GM23248 (cell line): ENCODE measurements around the gene SMURF2. TPM values are rescaled to one million over a fixed set of nuclear protein-coding genes. Genes with fewer than 3 reads are reported as not detected.

Experiments
- DNase-seq: peaks from one replicate; pipeline ENCODE4 v3.0.0-alpha.2; 2015
- H2AFZ ChIP-seq: fragments of 200-600 bp; sonication (generic); 2 replicates; pipeline ENCODE4 v1.6.1; 2016; ENCODE audit warnings: antibody characterized with exemption
- H3F3A ChIP-seq: fragments of 200-600 bp; sonication (generic); 2 replicates; pipeline ENCODE4 v1.6.1; 2016; ENCODE audit warnings: mild to moderate bottlenecking, antibody characterized with exemption, mixed run types; ENCODE audit not compliant: insufficient read depth
- H3K27ac ChIP-seq: fragments of 200-600 bp; sonication (generic); 2 replicates; pipeline ENCODE4 v1.5.1; 2016; ENCODE audit warnings: mild to moderate bottlenecking
- H3K27me3 ChIP-seq: fragments of 200-600 bp; sonication (generic); replicated peaks from 2 replicates; pipeline ENCODE4 v1.6.1; 2016; ENCODE audit warnings: mild to moderate bottlenecking; ENCODE audit not compliant: insufficient read depth
- H3K36me3 ChIP-seq: fragments of 200-600 bp; sonication (generic); 2 replicates; pipeline ENCODE4 v1.6.1; 2016; ENCODE audit warnings: low read depth, mild to moderate bottlenecking
- H3K4me1 ChIP-seq: fragments of 200-600 bp; sonication (generic); 2 replicates; pipeline ENCODE4 v1.6.1; 2016; ENCODE audit warnings: mild to moderate bottlenecking; ENCODE audit not compliant: insufficient read depth
- H3K4me2 ChIP-seq: fragments of 200-600 bp; sonication (generic); one replicate; pipeline ENCODE4 v1.6.1; 2016; ENCODE audit warnings: mild to moderate bottlenecking; ENCODE audit not compliant: unreplicated experiment
- H3K4me3 ChIP-seq: fragments of 200-600 bp; sonication (generic); 2 replicates; pipeline ENCODE4 v1.5.1; 2016; ENCODE audit warnings: mild to moderate bottlenecking
- H3K79me2 ChIP-seq: fragments of 200-600 bp; sonication (generic); 2 replicates; pipeline ENCODE4 v1.6.1; 2016; ENCODE audit warnings: mild to moderate bottlenecking; ENCODE audit not compliant: insufficient read depth
- H3K9ac ChIP-seq: fragments of 200-600 bp; sonication (generic); 2 replicates; pipeline ENCODE4 v1.6.1; 2016; ENCODE audit warnings: mild to moderate bottlenecking
- H3K9me2 ChIP-seq: fragments of 200-600 bp; sonication (generic); 2 replicates; pipeline ENCODE4 v1.6.1; 2016; ENCODE audit warnings: mixed run types, mild to moderate bottlenecking, moderate library complexity; ENCODE audit not compliant: insufficient read depth
- H3K9me3 ChIP-seq: fragments of 200-600 bp; sonication (generic); one replicate; pipeline ENCODE4 v1.6.1; 2017; ENCODE audit warnings: low read depth
- H4K20me1 ChIP-seq: fragments of 200-600 bp; sonication (generic); 2 replicates; pipeline ENCODE4 v1.6.0; 2016; ENCODE audit not compliant: insufficient read depth
- EZH2 ChIP-seq: fragments of 200-600 bp; sonication (generic); IDR thresholded peaks from 2 replicates; pipeline ENCODE4 v1.6.1; 2018; ENCODE audit warnings: antibody characterized with exemption, mild to moderate bottlenecking; ENCODE audit not compliant: insufficient read depth, poor library complexity, severe bottlenecking
- EZH2phosphoT487 ChIP-seq: fragments of 200-600 bp; sonication (generic); IDR thresholded peaks from 2 replicates; pipeline ENCODE4 v1.6.1; 2018; ENCODE audit warnings: antibody characterized with exemption, moderate library complexity, mild to moderate bottlenecking, low read depth; ENCODE audit not compliant: insufficient read depth
- WGBS, 2 experiments: methylation state at CpG; one replicate each; pipeline ENCODE4 v1.1.6; 2015 to 2017; ENCODE audit warnings: low lambda C conversion rate in 2 of 2, low coverage in 1 of 2; ENCODE audit errors: missing lambda C conversion rate in 2 of 2; 5-methylcytosine and 5-hydroxymethylcytosine counted together
- in situ Hi-C: fragments of 300-500 bp; cut with MboI; formaldehyde crosslinking; loops from 2 replicates; pipeline ENCODE4 v1.15.0; 2020
- polyA plus RNA-seq: library from polyadenylated mRNA; unstranded; fragments of >200 nt; fragmentation: Nextera tagmentation; extraction: Ambion mirVana; gene quantifications from 2 replicates; pipeline ENCODE4 v1.2.1, GENCODE V29; 2016
- total RNA-seq: library from RNA; depleted of rRNA; stranded (reverse); fragments of >200 nt; shearing (Covaris generic); gene quantifications from 2 replicates; pipeline ENCODE4 v1.2.3, GENCODE V29; 2014

The SMURF2 gene
- total and polyA plus RNA-seq, 2 experiments from 2014 or later: 50.8 to 159 TPM

DNA sequence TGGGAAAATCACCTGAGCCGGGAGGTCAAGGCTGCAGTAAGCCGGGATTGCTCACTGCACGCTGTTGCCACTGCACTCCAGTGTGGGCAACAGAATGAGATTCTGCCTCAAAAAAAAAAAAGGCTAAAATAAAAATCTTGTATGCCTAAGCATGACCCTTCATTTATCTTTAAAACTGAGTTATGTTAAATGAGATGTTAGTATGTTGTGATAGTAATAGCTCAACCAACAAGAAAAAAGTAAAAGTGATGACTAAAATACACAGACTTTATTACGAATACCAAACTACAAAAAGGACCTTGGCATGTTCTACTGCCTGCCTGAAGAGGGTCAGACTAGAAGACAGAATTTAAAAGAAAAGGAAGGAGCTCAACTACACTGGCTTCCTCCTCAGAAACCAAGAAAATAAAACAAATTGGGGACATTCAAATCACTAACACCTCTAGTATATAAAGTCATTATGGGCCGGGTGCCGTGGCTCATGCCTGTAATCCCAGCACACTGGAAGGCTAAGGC, 4.4 kb downstream of the SMURF2 start:
- Histone ChIP-seq H3K4me3 (peak overlapping the region; percentile 93), H3K79me2 (peaks cover 94% of the 10 kb centered on the region), H4K20me1 (no peaks in the 10 kb centered on the region), H2AFZ (no peak overlapping the region), H3F3A (peaks cover 81% of the 10 kb centered on the region), H3K4me1 (peaks cover 40% of the 10 kb centered on the region), H3K9me2 (no peaks in the 10 kb centered on the region), H3K9ac (peak overlapping the region; percentile 89), H3K4me2 (peak overlapping the region; percentile 95), H3K9me3 (no peaks in the 10 kb centered on the region), H3K36me3 (peaks cover 14% of the 10 kb centered on the region; the same call in 1 of the 2 replicates), H3K27me3 (no peaks in the 10 kb centered on the region), H3K27ac (peak overlapping the region; percentile 81)
- in situ Hi-C loops: no loop called here
- WGBS, 2 experiments: 72 to 77% methylated on average over 6 of the region's 6 CpGs
- peak; percentile 52 for DNase-seq
- TF ChIP-seq EZH2 (no peak), EZH2phosphoT487 (no peak)

GRCh38 chr17:64655704-64656103, 6.4 kb downstream of the SMURF2 start:
- no peak for DNase-seq
- Histone ChIP-seq H3K9me3 (no peaks in the 10 kb centered on the region), H3K9ac (no peak overlapping the region), H3K4me1 (peaks cover 54% of the 10 kb centered on the region), H3K27ac (peak overlapping the region; percentile 6; the same call in 1 of the 2 replicates), H4K20me1 (no peaks in the 10 kb centered on the region), H3K4me3 (peak overlapping the region; percentile 93; the same call in 1 of the 2 replicates), H3F3A (peaks cover 89% of the 10 kb centered on the region), H3K9me2 (no peaks in the 10 kb centered on the region), H3K79me2 (peaks cover 100% of the 10 kb centered on the region), H2AFZ (no peak overlapping the region), H3K27me3 (no peaks in the 10 kb centered on the region), H3K36me3 (peaks cover 9% of the 10 kb centered on the region; the same call in 1 of the 2 replicates), H3K4me2 (peak overlapping the region; percentile 95)
- 95 to 97% methylated on average over 2 of the region's 2 CpGs for WGBS, 2 experiments
- TF ChIP-seq EZH2phosphoT487 (no peak), EZH2 (no peak)
- in situ Hi-C loops: no loop called here

- Histone ChIP-seq H3K9me2 (no peaks in the 10 kb centered on the region), H3K4me3 (peak overlapping the region; percentile 63), H3K4me2 (peak overlapping the region; percentile 78), H3K27me3 (no peaks in the 10 kb centered on the region), H3K36me3 (peaks cover 9% of the 10 kb centered on the region; the same call in 1 of the 2 replicates), H3K27ac (peak overlapping the region; percentile 84), H3K79me2 (peaks cover 100% of the 10 kb centered on the region), H3K9me3 (no peaks in the 10 kb centered on the region), H3K4me1 (peaks cover 71% of the 10 kb centered on the region), H2AFZ (no peak overlapping the region), H3K9ac (peak overlapping the region; percentile 64), H3F3A (peaks cover 84% of the 10 kb centered on the region), H4K20me1 (peaks cover under 1% of the 10 kb centered on the region)
- TF ChIP-seq EZH2phosphoT487 (no peak), EZH2 (no peak)
- peak; percentile 53 for DNase-seq
- 2 to 3% methylated on average over 4 of the region's 4 CpGs for WGBS, 2 experiments
- in situ Hi-C loops: no loop called here
Measured at GRCh38 chr17:64653985-64654355, 8.1 kb downstream of the SMURF2 start.

- H3K9me2 ChIP-seq: no peaks in the 10 kb centered on the region
- peaks cover 76% of the 10 kb centered on the region for H3K4me1 ChIP-seq
- H3K9ac ChIP-seq: peak overlapping the region; percentile 64
- peak overlapping the region; percentile 78 for H3K4me2 ChIP-seq
- peak overlapping the region; percentile 84 for H3K27ac ChIP-seq
- WGBS, 2 experiments: 28% methylated on average over 6 of the region's 6 CpGs
- no peaks in the 10 kb centered on the region for H3K9me3 ChIP-seq
- in situ Hi-C loops: no loop called here
- peak overlapping the region; percentile 63 for H3K4me3 ChIP-seq
- peaks cover 84% of the 10 kb centered on the region for H3F3A ChIP-seq
- peaks cover 100% of the 10 kb centered on the region for H3K79me2 ChIP-seq
- H3K27me3 ChIP-seq: no peaks in the 10 kb centered on the region
- peak; percentile 67 for DNase-seq
- no peak for TF ChIP-seq EZH2
- TF ChIP-seq EZH2phosphoT487: no peak
- no peak overlapping the region for H2AFZ ChIP-seq
- peaks cover 6% of the 10 kb centered on the region for H4K20me1 ChIP-seq
- H3K36me3 ChIP-seq: peaks cover 9% of the 10 kb centered on the region; the same call in 1 of the 2 replicates
Measured at GRCh38 chr17:64653325-64653984, 8.7 kb downstream of the SMURF2 start.
